Stimulated activated CD4-positive, alpha-beta T cell treated with anti-CD3 and anti-CD28 coated beads, Interleukin-12 subunit alpha, Interleukin-12 subunit beta, amount 100 ng/mL, for 4 hours (primary cell): ENCODE results near the gene MISP.

Source experiments
- DNase-seq: peaks from one replicate; pipeline ENCODE4 v3.0.0-alpha.2; 2020

The MISP gene

DNA sequence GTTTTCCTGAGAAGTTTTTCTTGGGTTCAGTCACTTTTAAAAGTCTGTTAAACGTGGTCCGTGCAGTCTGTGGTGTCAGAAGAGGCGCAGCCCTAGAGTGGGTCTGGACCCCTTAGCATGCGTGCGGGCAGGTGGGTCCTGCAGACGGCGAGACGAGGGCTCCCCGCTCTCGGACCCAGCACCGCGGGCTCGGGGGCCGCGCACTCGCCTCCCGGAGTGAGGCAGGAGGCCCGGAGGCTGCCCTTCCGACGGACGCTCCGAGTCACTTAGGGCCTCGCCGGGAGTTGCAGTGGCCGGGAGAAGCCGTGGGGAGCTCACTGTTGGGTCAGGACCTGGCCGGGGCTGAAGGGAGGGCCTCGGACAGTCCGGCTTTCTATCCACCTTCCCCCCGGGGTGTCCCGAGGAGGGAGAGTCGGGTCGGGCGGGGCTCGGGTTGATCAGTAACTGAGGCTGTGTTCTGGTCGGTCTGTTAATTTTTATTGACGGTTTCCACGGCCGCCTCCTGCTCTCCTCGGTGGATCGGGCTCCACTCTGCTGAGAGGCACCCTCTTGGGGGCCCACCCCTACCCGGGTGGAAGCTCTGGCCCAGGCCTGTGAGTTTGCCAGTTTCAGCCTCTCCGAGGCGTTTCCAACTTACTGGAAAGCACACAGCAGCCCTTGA is 47.6 kb downstream of the MISP start:
- DNase-seq = no peak

DNA sequence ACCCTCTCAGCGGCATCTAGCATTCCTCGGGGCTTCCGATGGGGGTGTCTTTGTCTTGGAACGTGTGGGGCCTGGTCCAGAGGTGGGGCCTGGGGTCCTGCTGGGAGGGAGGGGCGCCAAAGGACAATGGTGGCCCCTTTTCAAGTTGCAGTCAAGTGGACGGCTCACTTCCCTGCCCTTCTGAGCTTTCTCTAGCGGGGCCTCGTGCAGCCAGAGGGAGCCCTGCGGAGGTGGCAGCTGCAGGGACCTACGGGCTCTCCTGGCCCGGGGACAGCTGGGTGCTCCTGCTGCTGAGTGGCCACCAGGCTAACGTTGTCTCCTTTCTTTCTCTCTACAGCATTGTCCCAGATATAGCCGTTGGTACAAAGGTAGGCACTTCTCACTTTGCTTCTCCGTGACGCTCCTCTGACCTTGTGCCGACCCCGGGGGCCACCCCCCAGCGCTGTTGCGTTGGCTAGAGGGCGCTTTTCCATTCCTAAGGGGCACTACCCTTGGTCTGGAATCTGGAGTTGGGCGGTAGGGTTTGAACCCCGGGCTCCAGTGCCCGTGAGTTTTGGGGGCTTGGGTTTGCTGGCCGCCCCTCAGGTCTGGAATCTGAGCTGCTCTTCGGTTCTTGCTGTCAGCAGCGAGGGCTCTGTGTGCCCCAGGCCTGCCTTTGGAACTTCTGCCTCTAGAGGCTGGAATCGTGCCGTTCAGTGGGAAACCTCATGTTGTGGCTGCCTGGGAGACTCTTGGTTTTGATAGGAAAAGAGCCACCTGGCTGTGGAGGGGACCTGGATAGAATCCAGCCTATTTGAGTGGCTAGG is 48.4 kb downstream of the MISP start:
- no peak for DNase-seq

DNA sequence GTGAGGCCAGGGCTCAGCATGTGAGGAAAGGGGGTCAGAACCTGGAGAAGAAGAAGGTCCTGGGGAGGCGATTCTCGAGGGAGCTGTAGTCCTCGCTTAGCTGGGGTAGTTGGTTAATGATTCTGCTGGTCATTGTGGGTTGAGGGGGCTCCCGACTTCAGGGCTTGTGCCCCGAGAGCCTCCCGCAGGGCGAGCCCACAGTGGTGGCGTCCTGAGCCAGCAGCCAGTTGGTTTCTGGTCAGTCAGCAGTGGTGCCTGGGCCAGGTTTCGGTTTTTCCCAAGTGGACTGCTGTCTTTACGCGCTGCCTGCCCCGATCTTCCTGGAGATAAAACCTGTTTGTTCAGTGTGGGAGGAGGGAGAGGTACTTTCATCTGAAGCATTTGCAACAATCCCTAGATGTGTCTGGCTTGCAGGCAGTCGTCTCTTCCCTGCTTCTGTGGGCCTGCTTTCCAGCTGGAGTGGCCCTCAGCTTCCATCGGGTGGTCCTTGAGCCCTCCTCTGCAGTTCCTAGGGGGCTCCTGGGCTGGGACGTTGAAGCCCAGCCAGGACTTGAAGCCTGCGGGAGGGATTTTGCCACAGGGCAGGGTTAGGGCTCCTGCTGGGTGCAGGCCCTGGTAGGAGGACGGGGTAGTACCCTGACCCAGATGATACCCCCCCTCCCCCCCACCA is 49.6 kb downstream of the MISP start:
- no peak for DNase-seq

DNA sequence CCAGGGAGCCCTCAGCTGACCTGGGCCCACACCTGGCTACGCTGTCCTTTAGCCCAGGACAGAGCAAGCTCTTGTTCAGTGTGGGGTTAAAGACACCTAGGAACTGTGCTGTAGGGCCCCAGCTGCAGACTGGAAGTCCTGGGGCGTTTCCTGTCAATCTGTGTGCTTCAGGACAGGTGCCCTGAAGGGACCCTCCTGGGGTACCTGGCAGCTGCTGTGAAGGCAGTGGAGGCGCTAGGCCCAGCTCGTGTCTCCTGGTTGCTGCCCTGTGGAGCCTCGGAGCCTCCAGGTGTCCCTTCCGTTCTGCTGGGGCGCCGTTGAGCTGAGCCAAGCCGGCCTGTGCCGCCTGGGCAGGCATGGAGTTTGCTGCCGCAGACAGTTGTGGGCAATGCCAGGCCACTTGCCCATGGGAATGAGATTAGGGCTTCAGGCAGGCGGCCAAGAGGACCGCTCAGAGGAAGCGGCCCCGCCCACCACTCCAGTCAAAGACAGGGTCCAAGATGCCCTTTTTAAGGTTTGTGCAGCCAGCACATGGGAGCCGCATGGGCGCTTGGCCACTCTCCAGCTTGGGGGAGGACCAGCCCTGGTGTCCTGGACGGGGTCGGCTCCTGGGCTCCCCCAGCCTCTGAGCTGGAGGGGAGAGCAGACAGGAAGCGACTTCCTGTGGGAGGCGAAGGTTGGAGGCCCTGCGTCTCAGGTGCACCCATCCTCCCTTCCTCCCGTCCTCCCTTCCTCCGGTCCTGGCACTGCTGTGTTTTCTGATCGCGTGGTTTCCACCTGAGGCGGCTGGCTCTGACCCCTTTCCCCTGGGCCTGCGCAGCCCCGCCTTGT is 50.3 kb downstream of the MISP start:
- no peak for DNase-seq

DNA sequence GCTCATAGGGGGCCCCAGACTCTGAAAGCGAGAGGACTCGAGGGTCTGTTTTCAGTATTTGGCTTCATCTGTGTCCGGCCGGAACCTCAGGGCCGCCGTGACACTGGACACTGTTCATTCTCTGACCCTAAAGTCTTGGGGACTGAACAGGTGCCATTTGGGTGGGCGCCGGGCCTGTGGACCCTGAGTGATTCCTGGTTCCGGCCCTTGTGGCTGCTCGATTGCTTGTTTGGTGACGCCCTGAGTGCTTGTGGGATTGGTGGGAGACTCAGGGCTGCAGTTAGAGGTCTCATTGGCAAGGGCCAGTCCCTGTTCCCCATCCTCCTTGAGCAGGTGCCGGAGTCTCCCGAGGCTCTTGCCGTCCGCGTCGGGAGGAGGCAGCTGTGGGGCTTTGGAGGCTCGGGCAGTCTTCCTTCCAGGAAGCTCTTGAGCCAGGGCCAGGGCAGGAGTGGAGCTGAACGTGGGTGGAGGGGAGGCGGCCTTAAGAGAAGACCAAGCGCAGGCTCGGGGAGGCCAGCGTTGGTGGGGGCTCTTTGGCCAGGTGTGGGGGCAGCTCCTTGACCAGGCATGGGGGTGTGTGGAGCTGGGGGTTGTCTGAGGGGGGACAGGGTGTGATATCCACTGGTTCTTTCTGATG is 51.1 kb downstream of the MISP start:
- no peak for DNase-seq

DNA sequence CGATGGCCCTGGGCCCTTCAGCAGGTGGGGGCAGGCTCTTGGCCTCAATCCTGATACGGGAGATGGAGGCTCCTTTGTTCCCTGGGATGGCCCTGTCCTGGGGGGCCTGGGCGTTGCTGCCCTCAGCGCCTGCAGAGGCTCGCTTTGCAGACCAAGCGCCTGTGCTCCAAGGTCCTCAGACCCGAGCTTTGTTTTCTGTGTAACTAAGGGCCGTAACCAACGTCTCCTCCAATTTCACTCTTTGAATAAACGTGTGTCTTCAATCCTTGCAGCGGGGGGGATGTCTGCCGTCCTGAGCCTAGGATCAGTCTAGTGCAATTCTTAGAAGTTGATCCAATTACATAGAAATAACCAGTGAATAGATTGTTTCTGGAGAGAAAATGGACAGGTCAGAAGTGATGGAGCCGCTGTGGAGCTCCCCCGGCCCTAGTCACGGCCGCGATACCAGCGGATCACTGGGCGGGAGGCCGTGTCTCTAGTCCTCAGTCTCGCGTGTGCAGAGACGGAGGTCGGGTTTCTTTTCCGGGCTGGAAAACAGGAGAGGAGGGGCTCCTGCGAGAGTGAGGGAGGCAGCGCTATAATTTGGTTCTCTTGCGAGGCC is 51.7 kb downstream of the MISP start:
- no peak for DNase-seq

DNA sequence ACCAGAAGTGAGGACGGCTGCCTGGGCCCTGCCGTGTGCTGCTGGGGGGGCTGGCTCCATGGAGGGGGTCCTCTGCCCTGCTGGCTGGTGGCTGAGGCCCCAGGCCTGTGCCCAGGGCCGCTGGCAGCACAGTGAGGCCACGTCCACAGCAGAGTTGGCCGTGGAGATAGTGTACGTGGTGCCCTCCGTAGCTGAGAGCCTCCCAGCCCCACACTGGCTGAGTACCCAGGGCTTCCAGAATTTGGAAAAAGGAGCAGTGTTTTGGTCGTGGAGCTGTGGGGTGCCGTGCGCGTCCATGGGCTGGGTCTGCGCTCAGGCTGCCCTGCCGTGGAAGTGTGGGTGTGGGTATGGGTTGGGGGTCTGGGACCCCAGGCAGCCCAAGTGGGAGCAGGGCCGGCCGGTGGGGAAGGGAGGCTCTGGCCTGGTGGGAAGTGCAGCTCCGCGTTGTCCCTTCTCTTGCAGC is 52.2 kb downstream of the MISP start:
- DNase-seq = no peak

DNA sequence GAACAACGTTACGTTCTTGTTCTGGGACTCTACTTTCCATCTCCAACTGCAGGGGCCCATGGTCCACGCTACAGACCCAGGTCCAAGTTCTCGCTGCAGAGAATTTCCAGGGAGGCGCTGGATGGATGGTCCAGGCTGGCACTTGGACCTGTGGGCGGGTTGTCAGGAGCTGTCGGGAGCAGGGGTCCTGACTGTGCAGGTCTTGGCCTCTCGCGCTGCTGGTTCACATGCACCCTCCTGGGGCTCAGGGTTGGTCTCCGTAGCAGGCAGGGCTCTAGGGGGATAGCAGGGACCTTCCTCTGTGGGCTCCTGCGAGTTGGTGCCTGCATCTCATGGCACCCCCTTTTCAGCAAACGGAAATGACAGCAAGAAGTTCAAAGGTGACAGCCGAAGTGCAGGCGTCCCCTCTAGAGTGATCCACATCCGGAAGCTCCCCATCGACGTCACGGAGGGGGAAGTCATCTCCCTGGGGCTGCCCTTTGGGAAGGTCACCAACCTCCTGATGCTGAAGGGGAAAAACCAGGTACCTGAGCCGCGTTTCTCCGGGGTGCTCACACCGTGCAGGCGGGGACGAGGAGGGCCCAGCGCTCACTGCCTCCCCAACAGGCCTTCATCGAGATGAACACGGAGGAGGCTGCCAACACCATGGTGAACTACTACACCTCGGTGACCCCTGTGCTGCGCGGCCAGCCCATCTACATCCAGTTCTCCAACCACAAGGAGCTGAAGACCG is 52.9 kb downstream of the MISP start:
- no peak for DNase-seq

DNA sequence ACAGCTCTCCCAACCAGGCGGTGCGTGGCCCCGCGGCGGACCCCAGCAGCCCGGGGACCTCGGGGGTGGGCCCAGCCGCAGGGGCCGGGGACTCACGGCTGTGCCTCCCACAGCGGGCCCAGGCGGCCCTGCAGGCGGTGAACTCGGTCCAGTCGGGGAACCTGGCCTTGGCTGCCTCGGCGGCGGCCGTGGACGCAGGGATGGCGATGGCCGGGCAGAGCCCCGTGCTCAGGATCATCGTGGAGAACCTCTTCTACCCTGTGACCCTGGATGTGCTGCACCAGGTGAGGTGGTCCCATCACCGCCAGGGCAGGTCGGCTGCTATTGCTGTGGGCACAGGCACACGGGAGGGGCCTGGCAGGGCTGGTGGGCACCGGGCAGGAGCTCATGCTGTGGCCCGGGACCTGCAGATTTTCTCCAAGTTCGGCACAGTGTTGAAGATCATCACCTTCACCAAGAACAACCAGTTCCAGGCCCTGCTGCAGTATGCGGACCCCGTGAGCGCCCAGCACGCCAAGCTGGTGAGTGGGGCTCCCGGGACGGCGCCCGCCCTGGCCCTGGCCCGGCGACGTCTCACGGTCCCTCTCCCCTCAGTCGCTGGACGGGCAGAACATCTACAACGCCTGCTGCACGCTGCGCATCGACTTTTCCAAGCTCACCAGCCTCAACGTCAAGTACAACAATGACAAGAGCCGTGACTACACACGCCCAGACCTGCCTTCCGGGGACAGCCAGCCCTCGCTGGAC is 53.7 kb downstream of the MISP start:
- no peak for DNase-seq

DNA sequence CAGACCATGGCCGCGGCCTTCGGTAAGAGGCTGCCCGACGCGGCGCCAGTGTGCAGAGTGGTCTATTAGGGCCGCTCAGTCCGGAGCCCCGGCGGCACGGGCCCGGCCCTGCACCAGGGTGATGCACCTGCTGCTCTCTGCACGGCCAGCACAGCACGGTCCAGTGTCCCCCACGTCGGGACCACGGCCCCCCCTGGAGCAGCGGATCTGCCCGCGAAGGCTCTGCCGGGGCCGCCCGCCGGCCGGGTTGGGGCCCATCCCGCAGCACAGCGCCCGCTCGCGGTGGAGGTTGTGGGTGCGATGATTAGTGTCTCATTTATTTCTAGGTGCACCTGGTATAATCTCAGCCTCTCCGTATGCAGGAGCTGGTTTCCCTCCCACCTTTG is 54.2 kb downstream of the MISP start:
- DNase-seq = no peak

DNA sequence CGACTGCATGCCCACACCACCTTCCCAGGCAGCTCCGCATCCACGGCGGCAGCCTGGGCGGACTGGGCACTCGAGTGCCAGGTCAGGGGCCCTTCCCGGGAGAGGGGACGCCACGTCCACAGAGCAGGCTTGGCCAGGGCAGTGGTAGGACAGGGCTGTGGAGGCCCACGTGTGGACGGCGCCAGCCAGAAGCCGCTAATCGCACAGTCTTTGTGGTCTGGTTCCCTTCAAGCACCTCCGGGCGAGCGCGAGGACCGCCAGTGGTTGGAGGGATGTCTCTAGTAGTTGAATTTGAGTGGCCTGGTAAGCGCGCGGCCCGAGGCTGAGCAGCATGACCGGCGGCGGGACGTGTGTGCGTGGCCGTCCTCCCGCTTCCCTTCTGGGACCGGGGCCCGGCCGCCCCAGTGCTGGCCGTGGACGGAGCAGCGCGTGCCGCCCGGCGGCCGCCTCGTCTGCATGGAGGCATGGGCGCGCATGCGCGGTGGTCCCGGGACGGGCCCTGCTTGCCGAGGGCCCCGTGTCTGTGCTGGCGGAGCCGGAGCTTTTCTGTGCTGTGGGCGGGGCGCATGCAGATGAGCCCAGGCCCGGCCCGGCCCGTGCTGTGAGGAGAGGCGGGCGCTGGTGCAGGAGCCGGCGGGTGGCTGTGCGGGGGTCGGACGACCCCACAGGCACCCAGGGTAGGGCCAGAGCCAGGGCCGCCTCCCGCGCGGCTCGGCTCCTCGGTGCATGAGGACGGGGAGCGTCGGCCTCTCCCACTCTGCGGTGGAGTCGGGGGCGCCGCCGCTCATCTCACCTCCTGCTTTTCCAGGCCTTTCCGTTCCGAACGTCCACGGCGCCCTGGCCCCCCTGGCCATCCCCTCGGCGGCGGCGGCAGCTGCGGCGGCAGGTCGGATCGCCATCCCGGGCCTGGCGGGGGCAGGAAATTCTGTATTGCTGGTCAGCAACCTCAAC is 55.0 kb downstream of the MISP start:
- DNase-seq = no peak

DNA sequence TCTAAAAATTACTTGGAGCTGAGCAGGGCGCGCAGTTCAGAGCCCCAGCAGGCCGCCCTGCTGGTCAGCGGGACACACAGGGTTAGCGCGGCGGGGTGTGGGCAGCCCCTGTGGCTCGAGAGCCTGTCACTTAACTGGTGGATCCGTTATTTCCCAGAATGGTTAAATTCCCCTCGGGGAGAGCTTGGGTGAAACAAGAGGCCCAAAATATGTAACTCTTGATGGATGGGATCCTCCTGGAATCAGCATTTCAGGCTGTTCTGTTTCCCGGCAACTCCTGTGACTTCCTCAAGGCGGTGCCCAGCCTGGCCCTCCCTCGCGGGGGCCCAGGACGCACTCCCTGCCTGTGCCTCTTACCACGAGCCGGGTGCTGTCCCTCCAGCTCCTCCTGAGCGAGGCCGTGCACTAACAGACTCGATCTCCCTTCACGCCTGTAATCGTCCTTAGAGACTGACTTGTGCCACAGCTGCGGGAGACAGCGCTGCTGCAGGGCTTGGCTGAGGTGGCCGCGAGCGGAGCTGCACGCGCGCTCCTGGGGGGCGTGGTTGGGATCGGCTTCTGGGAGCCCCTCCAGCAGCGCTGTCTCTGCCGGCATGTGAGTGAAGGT is 56.0 kb downstream of the MISP start:
- no peak for DNase-seq

DNA sequence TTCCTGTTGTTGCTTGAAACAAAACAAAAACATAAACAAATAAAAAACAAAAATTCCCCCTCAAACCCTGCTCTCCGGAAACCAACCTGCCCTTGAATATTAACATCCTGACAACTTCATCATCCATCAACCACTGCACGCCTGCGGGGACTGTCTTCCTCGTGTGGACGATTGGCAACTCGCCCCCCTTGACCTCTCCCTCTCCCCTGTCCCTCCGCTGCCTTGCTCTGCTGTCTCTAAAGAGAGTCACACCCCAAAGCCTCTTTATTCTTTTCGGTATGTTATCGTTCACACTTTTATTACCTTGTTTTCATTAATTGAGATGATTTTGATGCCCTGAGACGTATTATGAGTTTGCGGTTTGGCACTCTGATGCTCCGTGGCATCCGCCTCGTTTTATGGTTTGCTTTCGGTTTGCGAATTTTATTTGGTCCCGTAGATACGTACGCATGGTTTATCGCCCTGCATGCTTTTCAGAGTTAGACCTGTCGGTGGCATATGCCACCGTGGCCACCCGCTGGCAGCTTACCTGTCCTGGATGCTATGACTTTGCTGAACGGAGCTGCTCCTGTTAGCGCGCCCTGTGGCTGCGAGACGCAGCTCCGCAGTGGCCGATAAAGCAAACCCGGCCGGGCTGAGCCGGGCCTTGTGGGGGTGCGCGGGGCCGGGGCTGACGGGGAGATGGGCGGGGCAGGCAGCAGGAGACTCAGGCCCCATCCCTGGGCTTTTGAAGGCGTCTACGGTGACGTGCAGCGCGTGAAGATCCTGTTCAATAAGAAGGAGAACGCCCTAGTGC is 56.9 kb downstream of the MISP start:
- no peak for DNase-seq

DNA sequence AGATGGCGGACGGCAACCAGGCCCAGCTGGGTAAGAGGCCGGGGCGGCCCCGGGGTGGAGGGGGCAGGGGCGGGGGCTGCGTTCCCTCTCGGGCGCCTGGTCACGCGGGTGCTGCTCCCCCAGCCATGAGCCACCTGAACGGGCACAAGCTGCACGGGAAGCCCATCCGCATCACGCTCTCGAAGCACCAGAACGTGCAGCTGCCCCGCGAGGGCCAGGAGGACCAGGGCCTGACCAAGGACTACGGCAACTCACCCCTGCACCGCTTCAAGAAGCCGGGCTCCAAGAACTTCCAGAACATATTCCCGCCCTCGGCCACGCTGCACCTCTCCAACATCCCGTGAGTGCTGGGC is 57.5 kb downstream of the MISP start:
- DNase-seq = no peak

DNA sequence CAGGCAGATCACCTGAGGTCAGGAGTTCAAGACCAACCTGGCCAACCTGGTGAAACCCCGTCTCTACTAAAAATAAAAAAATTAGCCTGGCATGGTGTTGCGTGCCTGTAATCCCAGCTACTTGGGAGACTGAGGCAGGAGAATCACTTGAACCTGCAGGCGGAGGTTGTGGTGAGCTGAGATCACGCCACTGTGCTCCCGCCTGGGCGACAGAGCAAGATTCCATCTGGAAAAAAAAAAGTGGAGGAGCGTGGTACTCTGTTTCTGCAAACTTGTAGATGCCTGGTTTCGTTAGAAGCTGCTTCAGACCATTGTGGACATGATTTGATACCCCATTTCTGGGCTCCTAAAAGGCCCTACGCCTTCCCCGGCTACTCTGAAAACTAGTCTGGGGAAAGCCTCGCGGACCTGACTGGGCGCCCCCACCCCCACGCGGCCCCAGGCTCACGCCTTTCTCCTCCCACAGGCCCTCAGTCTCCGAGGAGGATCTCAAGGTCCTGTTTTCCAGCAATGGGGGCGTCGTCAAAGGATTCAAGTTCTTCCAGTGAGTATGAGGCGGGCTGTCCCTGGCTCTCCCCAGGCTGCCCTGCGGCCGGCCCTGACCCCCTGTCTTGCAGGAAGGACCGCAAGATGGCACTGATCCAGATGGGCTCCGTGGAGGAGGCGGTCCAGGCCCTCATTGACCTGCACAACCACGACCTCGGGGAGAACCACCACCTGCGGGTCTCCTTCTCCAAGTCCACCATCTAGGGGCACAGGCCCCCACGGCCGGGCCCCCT is 59.4 kb downstream of the MISP start:
- no peak for DNase-seq

DNA sequence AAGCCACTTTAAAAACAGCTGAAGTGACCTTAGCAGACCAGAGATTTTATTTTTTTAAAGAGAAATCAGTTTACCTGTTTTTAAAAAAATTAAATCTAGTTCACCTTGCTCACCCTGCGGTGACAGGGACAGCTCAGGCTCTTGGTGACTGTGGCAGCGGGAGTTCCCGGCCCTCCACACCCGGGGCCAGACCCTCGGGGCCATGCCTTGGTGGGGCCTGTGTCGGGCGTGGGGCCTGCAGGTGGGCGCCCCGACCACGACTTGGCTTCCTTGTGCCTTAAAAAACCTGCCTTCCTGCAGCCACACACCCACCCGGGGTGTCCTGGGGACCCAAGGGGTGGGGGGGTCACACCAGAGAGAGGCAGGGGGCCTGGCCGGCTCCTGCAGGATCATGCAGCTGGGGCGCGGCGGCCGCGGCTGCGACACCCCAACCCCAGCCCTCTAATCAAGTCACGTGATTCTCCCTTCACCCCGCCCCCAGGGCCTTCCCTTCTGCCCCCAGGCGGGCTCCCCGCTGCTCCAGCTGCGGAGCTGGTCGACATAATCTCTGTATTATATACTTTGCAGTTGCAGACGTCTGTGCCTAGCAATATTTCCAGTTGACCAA is 60.1 kb downstream of the MISP start:
- no peak for DNase-seq

DNA sequence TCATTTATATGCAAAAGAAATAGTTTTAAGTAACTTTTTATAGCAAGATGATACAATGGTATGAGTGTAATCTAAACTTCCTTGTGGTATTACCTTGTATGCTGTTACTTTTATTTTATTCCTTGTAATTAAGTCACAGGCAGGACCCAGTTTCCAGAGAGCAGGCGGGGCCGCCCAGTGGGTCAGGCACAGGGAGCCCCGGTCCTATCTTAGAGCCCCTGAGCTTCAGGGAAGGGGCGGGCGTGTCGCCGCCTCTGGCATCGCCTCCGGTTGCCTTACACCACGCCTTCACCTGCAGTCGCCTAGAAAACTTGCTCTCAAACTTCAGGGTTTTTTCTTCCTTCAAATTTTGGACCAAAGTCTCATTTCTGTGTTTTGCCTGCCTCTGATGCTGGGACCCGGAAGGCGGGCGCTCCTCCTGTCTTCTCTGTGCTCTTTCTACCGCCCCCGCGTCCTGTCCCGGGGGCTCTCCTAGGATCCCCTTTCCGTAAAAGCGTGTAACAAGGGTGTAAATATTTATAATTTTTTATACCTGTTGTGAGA is 60.7 kb downstream of the MISP start:
- no peak for DNase-seq
